ENCODE measurements around the gene GAS2L2. TPM values are rescaled to one million over a fixed set of nuclear protein-coding genes. Genes with fewer than 3 reads are reported as not detected.

GAS2L2 gene
- total RNA-seq: under 1 TPM; 0.27 to 0.34 TPM

GRCh38 chr17:35752945-35753764, at the start of gene GAS2L2:
TSS of gene GAS2L2 (minus strand) at chr17:35753239. CDS start at chr17:35752850, 389 bp downstream.
- intact Hi-C loops (cut with micrococcal nuclease): no loop called here
- DNase-seq: no peak
- TF ChIP-seq, protein P1, sequence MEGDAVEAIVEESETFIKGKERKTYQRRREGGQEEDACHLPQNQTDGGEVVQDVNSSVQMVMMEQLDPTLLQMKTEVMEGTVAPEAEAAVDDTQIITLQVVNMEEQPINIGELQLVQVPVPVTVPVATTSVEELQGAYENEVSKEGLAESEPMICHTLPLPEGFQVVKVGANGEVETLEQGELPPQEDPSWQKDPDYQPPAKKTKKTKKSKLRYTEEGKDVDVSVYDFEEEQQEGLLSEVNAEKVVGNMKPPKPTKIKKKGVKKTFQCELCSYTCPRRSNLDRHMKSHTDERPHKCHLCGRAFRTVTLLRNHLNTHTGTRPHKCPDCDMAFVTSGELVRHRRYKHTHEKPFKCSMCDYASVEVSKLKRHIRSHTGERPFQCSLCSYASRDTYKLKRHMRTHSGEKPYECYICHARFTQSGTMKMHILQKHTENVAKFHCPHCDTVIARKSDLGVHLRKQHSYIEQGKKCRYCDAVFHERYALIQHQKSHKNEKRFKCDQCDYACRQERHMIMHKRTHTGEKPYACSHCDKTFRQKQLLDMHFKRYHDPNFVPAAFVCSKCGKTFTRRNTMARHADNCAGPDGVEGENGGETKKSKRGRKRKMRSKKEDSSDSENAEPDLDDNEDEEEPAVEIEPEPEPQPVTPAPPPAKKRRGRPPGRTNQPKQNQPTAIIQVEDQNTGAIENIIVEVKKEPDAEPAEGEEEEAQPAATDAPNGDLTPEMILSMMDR (IDR thresholded peaks at IDR 0.05): no peak
- Mint-ChIP-seq H3K27me3 (peaks cover 31% of the 10 kb centered on the region), H3K4me1 (ENCODE audit: low read depth) (peaks cover 24% of the 10 kb centered on the region), H3K4me3 (no peak within 1 kb of the TSS), H3K9me3 (no peaks in the 10 kb centered on the region), H3K36me3 (ENCODE audit: low read depth) (no peaks in the 10 kb centered on the region), H3K27ac (no peak within 1 kb of the TSS)
- ChIA-PET POLR2A (no interaction called here), CTCF (interaction anchor here (1.3 to 2.5 kb wide), 2 partner anchors 11 to 140 kb away, joined by 3 to 14 read pairs; no protein-coding TSS in a partner anchor)
- ATAC-seq: no peak

DNA sequence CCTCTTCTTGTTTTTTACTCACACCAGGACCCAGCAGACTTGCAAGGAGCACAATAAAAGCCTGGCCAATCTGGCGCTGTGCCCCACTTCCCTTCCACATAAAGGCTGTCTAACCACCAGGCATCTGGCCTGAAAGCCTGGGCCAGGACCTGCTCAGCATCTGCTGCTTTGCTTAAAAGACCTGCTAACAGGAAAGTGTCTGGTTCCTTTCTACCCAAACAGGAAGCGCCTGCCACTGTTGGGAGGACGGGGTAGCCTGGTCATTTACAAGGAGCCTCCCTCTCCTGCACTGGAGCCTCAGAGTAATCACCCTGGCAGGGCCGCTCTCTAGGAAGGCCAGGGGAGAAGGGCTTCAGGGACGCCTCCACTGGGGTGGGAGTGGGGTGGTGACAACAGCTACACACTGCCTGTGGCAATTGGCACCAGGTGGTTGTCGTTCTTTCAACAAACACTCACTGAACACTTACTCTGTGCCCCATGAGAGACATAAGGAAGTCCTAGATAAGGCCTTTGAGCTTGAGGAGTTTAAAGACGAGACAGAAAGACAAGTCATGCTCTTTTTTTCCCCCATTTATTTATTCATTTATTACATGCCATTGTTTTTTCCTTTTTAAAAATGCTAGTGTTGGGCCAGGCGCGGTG, 48.7 kb upstream of the GAS2L2 start:
- intact Hi-C loops (cut with micrococcal nuclease): no loop called here
- Mint-ChIP-seq H3K27me3 (peaks cover 4% of the 10 kb centered on the region), H3K27ac (peak overlapping the region; percentile 83), H3K4me3 (no peak overlapping the region), H3K36me3 (ENCODE audit: low read depth) (no peaks in the 10 kb centered on the region), H3K9me3 (no peaks in the 10 kb centered on the region), H3K4me1 (ENCODE audit: low read depth) (peaks cover 40% of the 10 kb centered on the region)
- TF ChIP-seq, protein P1 (IDR thresholded peaks at IDR 0.05): no peak
- DNase-seq: peak; percentile 25
- peak; percentile 5 for ATAC-seq
- POLR2A ChIA-PET: no interaction called here
- CTCF ChIA-PET: interaction anchor here (0.7 to 1.1 kb wide), 2 partner anchors 37 to 53 kb away, joined by 3 to 11 read pairs; no protein-coding TSS in a partner anchor

DNA sequence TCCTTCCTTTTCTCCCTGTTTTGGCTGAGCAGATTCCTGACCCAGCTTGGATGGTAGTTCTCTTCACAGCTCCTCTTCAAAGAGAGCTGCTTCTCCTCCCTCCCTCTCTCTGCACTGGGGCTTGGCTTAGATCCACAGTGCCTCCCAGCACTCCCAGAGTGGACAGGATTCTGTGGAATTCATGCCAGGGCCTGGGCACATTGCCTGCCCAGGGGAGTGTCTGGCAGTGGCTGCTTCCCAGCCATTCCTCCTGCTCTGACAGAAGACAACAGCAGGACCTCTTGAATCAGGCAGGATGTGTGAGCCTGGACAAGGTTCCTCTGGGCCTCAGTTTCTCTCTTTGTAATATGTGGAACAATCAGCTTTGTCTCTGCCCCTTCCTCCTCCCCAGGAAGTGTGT, 46.9 kb upstream of the GAS2L2 start:
- Mint-ChIP-seq H3K27me3 (peaks cover 12% of the 10 kb centered on the region), H3K36me3 (ENCODE audit: low read depth) (no peaks in the 10 kb centered on the region), H3K27ac (no peak overlapping the region), H3K9me3 (no peaks in the 10 kb centered on the region), H3K4me1 (ENCODE audit: low read depth) (peaks cover 40% of the 10 kb centered on the region), H3K4me3 (no peak overlapping the region)
- ATAC-seq (no peak), DNase-seq (no peak)
- CTCF ChIA-PET: interaction anchor here (1.8 to 9.6 kb wide), 4 partner anchors 9 to 37 kb away, joined by 4 to 104 read pairs (median 10); partner anchors contain the start of gene TAF15
- intact Hi-C loops (cut with micrococcal nuclease): no loop called here
- POLR2A ChIA-PET: interaction anchor here (0.7 to 1.1 kb wide), 2 partner anchors 9 to 36 kb away, joined by 3 read pairs; partner anchors contain the start of gene TAF15
- TF ChIP-seq, protein P1 (IDR thresholded peaks at IDR 0.05): no peak

DNA sequence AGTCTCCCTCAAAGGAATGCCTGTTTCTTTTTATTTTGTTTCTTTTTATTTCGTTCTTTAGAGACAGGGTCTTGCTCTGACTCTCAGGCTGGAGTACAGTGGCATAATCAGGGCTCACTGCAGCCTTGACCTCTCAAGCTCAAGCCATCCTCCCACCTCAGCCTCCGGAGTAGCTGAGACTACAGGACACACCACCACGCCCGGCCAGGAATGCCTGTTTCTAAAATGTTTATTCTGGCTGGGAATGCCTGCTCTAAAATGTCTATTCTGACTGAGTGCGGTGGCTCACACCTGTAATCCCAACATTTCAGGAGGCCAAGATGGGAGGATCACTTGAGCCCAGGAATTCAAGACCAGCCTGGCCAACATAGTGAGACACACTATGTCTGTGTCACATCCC, 44.9 kb upstream of the GAS2L2 start:
- ChIA-PET POLR2A (interaction anchor here (1.6 to 7.0 kb wide), 2 partner anchors 9 to 11 kb away, joined by 4 to 50 read pairs; partner anchors contain the start of gene TAF15), CTCF (interaction anchor here (4.4 to 9.6 kb wide), 2 partner anchors 10 to 35 kb away, joined by 23 to 104 read pairs; partner anchors contain the start of gene TAF15)
- TF ChIP-seq, protein P1 (IDR thresholded peaks at IDR 0.05): no peak
- no peak for ATAC-seq
- peaks cover 36% of the 10 kb centered on the region for H3K4me1 Mint-ChIP-seq (ENCODE audit: low read depth)
- no peaks in the 10 kb centered on the region for H3K36me3 Mint-ChIP-seq (ENCODE audit: low read depth)
- H3K27me3 Mint-ChIP-seq: peaks cover 20% of the 10 kb centered on the region
- H3K9me3 Mint-ChIP-seq: no peaks in the 10 kb centered on the region
- no peak overlapping the region for H3K27ac Mint-ChIP-seq
- no peak for DNase-seq
- no peak overlapping the region for H3K4me3 Mint-ChIP-seq
- intact Hi-C loops (cut with micrococcal nuclease): no loop called here

All from activated CD8-positive, alpha-beta T cell treated with anti-CD3 and anti-CD28 coated beads for 36 hours (primary cell).